ENCODE results near the gene SORCS2. TPM values are rescaled to one million over a fixed set of nuclear protein-coding genes. Genes with fewer than 3 reads are reported as not detected.

The SORCS2 gene
- total RNA-seq, 4 donors from 2014 or later: 0.19 to 0.85 (median 0.66) TPM

DNA sequence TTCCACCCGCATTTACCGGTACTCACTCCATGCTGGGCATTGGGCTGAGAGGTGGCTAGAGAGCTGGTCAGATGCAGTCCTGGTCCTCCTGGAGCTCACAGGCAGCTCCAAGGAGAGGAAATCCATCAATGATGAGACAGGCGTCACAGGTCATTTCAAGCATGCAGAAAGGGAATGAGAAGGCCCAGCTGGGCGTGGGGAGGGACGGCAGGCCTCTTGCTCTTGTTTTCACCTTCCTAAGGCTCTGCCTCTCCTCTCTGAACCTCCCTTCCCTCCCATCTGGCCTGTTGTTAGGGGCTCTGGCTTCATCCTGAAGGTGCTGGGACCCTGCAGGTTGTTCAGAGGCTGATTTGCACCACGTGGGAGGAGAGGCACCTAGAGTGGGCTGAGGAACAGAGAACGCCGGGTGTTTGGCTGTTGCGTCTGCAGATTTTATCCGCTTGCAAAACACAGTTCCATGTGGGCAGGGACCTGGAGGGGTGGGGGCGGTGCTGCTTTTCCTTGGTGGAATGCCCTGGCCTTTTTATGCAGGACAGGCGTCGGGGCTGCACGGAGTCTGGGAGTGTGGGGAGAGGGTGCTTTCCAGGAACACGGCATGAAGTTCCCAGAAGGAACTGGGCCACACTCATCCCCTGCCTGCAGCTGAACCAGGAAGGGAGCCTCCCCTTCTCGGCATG, 323.9 kb downstream of the SORCS2 start:
- TF ChIP-seq, protein P1, sequence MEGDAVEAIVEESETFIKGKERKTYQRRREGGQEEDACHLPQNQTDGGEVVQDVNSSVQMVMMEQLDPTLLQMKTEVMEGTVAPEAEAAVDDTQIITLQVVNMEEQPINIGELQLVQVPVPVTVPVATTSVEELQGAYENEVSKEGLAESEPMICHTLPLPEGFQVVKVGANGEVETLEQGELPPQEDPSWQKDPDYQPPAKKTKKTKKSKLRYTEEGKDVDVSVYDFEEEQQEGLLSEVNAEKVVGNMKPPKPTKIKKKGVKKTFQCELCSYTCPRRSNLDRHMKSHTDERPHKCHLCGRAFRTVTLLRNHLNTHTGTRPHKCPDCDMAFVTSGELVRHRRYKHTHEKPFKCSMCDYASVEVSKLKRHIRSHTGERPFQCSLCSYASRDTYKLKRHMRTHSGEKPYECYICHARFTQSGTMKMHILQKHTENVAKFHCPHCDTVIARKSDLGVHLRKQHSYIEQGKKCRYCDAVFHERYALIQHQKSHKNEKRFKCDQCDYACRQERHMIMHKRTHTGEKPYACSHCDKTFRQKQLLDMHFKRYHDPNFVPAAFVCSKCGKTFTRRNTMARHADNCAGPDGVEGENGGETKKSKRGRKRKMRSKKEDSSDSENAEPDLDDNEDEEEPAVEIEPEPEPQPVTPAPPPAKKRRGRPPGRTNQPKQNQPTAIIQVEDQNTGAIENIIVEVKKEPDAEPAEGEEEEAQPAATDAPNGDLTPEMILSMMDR (IDR thresholded peaks at IDR 0.05; ENCODE audit: low read depth): no peak

DNA sequence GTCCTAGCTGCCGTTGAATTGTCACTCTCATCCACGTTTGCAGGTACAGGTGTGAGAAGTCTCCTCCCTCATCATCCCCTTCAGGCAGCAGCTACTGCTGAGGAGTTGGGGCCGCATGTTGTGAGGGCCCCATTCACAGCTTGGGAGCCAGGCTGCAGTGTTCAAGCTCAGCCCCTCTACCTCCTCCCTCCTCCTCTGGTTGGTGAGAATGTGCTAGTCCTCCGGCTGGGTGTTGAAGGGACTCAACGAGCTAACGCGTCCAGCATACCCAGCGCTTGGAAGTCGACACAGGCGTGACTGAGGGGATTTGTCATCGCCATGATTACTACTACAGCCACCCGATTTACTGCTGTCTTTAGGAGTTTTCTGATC, 324.4 kb downstream of the SORCS2 start:
- TF ChIP-seq, protein P1 (IDR thresholded peaks at IDR 0.05; ENCODE audit: low read depth): no peak

DNA sequence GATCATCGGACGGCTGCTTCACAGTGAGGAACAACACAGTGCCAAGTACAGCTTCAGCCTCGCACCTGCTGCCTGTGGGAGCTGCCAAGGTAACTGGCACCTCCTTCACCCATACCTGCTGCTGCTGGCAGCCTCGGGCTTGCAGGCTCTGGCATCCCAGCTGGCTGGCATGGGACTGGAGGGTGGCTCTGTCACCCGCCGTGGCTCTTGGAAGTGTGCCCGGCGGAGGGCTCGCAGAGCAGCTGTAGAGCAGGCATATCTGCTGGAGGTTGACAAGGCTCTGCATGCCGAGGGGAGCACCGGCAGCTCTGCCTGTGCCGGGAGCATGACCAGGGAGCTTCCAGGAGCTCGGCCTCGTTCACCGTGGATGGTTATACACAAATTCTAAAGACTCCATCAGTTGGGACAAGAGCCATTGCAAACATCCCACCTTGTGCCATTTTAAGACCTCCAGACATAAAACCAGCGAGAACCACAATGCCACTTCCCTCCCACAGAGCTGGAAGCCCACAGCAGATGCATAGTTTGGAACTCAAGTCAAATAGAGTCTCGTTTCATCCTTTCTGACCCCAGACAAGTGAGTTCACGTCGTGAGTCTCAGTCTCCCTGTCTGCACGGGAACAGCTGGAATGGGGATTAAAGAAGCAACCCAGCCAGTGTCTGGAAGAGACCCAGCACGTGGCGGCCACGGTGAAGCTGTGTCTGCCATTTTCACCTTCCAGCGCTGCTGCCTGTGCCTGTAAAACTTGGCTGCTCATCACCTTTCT, 326.7 kb downstream of the SORCS2 start:
- TF ChIP-seq, protein P1 (IDR thresholded peaks at IDR 0.05; ENCODE audit: low read depth): no peak

DNA sequence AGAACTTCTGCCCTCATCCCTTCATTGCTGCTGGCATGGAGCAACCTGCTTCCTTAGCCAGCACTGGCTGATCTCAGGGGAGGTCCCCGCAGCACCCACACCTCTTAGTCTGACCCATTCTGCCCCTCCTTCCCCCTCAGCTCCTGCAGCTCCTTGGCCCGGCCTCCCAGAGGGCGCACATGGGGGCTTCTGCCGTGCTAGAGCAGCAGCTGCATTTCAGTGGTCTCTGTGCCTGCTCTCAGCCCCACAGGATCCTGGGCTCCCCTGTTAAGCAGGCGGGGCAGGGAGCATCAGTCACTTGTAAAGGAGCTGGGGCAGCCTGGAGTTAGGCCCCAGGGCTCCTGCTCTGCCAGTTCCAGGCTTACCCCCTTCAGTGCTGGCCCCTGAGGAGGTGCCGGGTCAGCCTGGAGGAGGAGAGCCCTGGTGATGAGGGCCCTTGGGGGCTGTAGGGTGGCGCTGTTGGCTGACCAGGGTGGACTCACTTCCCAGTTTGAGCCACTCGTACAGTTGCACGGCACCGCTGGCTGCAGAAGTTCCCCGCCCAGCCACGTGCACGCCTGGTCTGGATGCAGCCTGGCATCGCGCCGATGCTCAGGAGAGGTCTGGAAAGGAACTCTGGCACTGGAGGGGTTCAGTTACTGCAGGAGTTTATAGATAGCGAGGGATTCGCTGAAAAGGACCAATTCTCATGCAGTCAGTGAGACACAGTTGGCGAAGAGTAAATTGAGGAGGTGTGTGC, 327.5 kb downstream of the SORCS2 start:
- TF ChIP-seq, protein P1 (IDR thresholded peaks at IDR 0.05; ENCODE audit: low read depth): no peak

DNA sequence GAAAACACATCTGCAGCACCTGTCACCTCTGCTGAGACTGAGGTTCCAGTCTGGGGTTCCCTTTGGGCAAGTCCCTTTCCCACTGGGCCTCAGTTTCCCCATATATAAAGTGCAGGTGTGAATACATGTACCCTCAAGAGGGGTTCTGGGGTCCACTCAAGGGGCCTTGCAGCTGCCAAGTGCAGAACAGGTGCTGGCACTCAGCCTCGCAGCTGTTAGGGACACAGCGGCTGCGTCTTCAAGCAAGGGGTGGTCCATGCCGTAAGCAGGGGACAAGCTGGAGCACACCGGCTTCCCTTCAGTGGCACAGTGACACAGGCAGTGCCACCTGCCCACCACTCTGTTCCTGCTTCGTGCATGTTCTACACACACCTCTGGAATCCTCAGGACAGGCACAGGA, 329.3 kb downstream of the SORCS2 start:
- TF ChIP-seq, protein P1 (IDR thresholded peaks at IDR 0.05; ENCODE audit: low read depth): no peak

DNA sequence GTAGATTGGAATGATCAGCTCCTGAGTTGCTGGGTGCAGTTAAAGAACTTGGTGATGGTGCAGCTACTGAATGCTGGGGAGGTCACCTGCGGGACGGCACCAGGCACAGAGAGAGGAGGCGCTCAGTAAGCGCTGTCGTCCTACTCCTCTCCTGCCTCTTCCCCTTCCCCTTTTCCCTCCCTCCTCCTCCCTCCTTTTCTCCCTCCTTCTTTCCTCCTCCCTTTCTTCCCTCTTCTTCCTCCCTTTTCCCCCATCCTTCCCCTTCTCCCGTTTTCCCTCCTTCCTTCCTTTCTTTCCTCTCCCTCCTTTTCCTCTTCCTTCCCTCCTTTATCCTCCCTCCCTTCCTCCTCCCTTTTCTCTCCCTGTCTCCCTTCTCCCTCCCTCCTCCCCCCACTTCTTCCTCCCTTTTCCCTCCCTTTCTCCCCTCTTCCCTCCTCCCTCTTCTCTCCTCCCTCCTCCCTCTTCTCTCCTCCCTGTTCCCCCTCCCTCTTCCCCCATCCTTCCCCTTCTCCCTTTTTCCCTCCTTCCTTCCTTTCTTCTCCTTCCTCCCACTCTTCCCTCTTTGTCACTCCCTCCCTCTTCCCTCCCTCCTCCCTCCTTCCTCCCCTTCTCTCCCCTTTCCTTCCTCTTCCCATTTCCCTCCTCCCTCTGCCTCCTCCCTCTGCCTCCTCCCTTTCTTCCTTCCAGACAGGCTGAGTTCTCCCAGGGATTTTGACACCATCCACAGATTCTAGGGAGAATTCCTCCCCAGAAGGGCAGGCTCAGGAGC, 330.3 kb downstream of the SORCS2 start:
- TF ChIP-seq, protein P1 (IDR thresholded peaks at IDR 0.05; ENCODE audit: low read depth): no peak
